Suprapubic skin (tissue), 4 donors: Measurements from ENCODE around the gene CFD. TPM values are rescaled to one million over a fixed set of nuclear protein-coding genes. Genes with fewer than 3 reads are reported as not detected.

ENCODE experiments used
- DNase-seq, 2 donors: peaks; one replicate each; pipeline ENCODE4 v3.0.0-alpha.2; 2019; ENCODE audit warnings: low spot score in 2 of 2
- H3K27ac ChIP-seq: fragments of 200-600 bp; sonication (generic); one replicate; pipeline ENCODE4 v1.5.1; 2019
- H3K27me3 ChIP-seq: fragments of 200-600 bp; sonication (generic); one replicate; pipeline ENCODE4 v1.5.1; 2019
- H3K36me3 ChIP-seq: fragments of 200-600 bp; sonication (generic); one replicate; pipeline ENCODE4 v1.5.1; 2019
- H3K4me1 ChIP-seq: fragments of 200-600 bp; sonication (generic); one replicate; pipeline ENCODE4 v1.5.1; 2019
- H3K4me3 ChIP-seq: fragments of 200-600 bp; sonication (generic); one replicate; pipeline ENCODE4 v1.5.1; 2019; ENCODE audit warnings: mild to moderate bottlenecking
- H3K9me3 ChIP-seq: fragments of 200-600 bp; sonication (generic); one replicate; pipeline ENCODE4 v1.5.1; 2019
- EP300 ChIP-seq: sonication (generic); formaldehyde crosslinking; IDR thresholded peaks from one replicate; pipeline ENCODE4 v1.6.1; 2017; ENCODE audit warnings: antibody characterized with exemption
- POLR2A ChIP-seq, 2 donors: fragments of 450-650 bp; IDR thresholded peaks; one replicate each; pipeline ENCODE4 v1.6.1; 2017; ENCODE audit warnings: antibody characterized with exemption in 2 of 2, mild to moderate bottlenecking in 2 of 2, moderate library complexity in 2 of 2
- POLR2AphosphoS5 ChIP-seq, 3 donors: sonication (generic); formaldehyde crosslinking; IDR thresholded peaks; one replicate each; pipeline ENCODE4 v1.6.1; 2017; ENCODE audit warnings: antibody characterized with exemption in 3 of 3
- WGBS: methylation state at CpG from one replicate; pipeline ENCODE4 v1.1.5; 2018; 5-methylcytosine and 5-hydroxymethylcytosine counted together
- total RNA-seq, 4 donors: library from RNA; depleted of rRNA; stranded (reverse); fragments of >200 nt; gene quantifications; one replicate each; pipeline ENCODE4 v1.1.0, GENCODE V29; 2016
- TF ChIP-seq, protein P1 (sequence below), 2 donors: fragments of 200-600 bp in 1 of 2; fragments of 450-650 bp in 1 of 2; sonication (generic) in 1 of 2; IDR thresholded peaks; one replicate each; pipeline ENCODE4 v1.5.1; 2016 to 2019; ENCODE audit warnings: antibody characterized with exemption in 2 of 2, mild to moderate bottlenecking in 1 of 2, moderate library complexity in 1 of 2

CFD gene
- total RNA-seq: 100 to 1,000 TPM; 195 to 332 (median 294) TPM

DNA sequence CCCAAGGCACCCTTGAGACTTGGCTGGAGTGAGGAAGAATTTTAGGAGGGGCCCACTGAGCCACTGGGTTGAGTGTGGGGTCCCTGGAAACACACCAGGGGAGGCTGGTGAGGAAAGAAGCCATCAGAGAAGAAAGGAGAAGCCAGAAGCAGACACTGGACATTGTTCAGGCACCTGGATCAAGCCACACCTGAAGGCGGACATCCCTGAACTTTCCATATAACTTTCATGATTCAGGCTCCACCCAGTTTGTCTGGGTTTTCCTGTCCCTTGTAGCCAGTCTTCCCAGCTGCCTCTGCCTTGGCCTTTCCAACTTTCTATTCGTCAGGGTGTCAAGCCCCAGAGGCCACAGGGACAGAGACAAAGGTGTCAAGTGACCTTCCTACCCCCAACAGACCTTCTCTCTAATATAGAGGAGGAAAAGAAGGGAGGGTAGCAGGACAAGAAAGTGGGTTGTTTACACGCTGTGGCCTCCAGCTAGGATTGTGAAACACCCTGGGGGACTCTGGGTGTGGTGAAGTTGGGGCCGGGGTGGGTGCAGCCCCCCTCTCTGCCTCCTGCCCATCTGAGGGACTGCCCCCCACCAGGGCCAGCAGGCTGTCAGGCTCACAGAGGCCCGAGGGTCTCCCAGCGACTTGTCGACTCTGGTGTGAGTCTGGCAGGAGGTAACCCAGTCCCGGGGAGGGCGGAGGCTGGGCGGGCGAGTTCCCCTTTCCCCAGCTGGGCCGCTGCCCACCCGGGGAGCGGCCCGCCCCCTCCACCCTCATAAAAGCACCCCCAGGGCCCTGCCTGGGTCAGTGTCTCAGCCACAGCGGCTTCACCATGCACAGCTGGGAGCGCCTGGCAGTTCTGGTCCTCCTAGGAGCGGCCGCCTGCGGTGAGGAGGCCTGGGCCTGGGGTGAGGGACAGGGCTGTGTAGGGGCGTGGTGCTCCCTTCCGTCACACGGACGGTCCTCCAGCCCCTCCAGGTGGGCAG, at the start of gene CFD:
Gene CFD (plus strand): TSS at position 797 of the 976 bp plus-strand sequence. CDS start 26 bp downstream, at position 823.
- Histone ChIP-seq H3K9me3 (no peaks in the 10 kb centered on the region), H3K27ac (peak within 1 kb of the TSS; percentile 84), H3K4me1 (peaks cover 44% of the 10 kb centered on the region), H3K4me3 (peak within 1 kb of the TSS; percentile 62), H3K36me3 (no peaks in the 10 kb centered on the region), H3K27me3 (no peaks in the 10 kb centered on the region)
- TF ChIP-seq POLR2AphosphoS5 (IDR thresholded peaks at IDR 0.05): peak in 2 of 3 donors; percentile 24 to 36
- TF ChIP-seq POLR2A (IDR thresholded peaks at IDR 0.05): peak; percentile 78 to 92
- TF ChIP-seq, protein P1, sequence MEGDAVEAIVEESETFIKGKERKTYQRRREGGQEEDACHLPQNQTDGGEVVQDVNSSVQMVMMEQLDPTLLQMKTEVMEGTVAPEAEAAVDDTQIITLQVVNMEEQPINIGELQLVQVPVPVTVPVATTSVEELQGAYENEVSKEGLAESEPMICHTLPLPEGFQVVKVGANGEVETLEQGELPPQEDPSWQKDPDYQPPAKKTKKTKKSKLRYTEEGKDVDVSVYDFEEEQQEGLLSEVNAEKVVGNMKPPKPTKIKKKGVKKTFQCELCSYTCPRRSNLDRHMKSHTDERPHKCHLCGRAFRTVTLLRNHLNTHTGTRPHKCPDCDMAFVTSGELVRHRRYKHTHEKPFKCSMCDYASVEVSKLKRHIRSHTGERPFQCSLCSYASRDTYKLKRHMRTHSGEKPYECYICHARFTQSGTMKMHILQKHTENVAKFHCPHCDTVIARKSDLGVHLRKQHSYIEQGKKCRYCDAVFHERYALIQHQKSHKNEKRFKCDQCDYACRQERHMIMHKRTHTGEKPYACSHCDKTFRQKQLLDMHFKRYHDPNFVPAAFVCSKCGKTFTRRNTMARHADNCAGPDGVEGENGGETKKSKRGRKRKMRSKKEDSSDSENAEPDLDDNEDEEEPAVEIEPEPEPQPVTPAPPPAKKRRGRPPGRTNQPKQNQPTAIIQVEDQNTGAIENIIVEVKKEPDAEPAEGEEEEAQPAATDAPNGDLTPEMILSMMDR (IDR thresholded peaks at IDR 0.05): no peak
- WGBS: 20% methylated on average over 8 of the region's 24 CpGs
- DNase-seq: peak in 1 of 2 donors; percentile 91

DNA sequence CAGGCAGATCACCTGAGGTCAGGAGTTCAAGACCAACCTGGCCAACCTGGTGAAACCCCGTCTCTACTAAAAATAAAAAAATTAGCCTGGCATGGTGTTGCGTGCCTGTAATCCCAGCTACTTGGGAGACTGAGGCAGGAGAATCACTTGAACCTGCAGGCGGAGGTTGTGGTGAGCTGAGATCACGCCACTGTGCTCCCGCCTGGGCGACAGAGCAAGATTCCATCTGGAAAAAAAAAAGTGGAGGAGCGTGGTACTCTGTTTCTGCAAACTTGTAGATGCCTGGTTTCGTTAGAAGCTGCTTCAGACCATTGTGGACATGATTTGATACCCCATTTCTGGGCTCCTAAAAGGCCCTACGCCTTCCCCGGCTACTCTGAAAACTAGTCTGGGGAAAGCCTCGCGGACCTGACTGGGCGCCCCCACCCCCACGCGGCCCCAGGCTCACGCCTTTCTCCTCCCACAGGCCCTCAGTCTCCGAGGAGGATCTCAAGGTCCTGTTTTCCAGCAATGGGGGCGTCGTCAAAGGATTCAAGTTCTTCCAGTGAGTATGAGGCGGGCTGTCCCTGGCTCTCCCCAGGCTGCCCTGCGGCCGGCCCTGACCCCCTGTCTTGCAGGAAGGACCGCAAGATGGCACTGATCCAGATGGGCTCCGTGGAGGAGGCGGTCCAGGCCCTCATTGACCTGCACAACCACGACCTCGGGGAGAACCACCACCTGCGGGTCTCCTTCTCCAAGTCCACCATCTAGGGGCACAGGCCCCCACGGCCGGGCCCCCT, 49.2 kb upstream of the CFD start:
- no peaks in the 10 kb centered on the region for H3K4me1 ChIP-seq
- no peaks in the 10 kb centered on the region for H3K9me3 ChIP-seq
- H3K27ac ChIP-seq: no peak overlapping the region
- TF ChIP-seq POLR2AphosphoS5 (IDR thresholded peaks at IDR 0.05) (no peak), EP300 (no peak), POLR2A (IDR thresholded peaks at IDR 0.05) (no peak)
- TF ChIP-seq, protein P1 (IDR thresholded peaks at IDR 0.05): no peak
- 87% methylated on average over 25 of the region's 30 CpGs for WGBS
- no peak overlapping the region for H3K4me3 ChIP-seq
- DNase-seq: no peak
- H3K27me3 ChIP-seq: no peaks in the 10 kb centered on the region
- peaks cover 81% of the 10 kb centered on the region for H3K36me3 ChIP-seq

DNA sequence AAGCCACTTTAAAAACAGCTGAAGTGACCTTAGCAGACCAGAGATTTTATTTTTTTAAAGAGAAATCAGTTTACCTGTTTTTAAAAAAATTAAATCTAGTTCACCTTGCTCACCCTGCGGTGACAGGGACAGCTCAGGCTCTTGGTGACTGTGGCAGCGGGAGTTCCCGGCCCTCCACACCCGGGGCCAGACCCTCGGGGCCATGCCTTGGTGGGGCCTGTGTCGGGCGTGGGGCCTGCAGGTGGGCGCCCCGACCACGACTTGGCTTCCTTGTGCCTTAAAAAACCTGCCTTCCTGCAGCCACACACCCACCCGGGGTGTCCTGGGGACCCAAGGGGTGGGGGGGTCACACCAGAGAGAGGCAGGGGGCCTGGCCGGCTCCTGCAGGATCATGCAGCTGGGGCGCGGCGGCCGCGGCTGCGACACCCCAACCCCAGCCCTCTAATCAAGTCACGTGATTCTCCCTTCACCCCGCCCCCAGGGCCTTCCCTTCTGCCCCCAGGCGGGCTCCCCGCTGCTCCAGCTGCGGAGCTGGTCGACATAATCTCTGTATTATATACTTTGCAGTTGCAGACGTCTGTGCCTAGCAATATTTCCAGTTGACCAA, 48.5 kb upstream of the CFD start:
- no peak for DNase-seq
- TF ChIP-seq, protein P1 (IDR thresholded peaks at IDR 0.05): no peak
- no peak for TF ChIP-seq POLR2A (IDR thresholded peaks at IDR 0.05)
- TF ChIP-seq POLR2AphosphoS5 (IDR thresholded peaks at IDR 0.05): no peak
- H3K4me3 ChIP-seq: no peak overlapping the region
- H3K36me3 ChIP-seq: peaks cover 74% of the 10 kb centered on the region
- H3K9me3 ChIP-seq: no peaks in the 10 kb centered on the region
- no peaks in the 10 kb centered on the region for H3K4me1 ChIP-seq
- no peaks in the 10 kb centered on the region for H3K27me3 ChIP-seq
- WGBS: 77% methylated on average over 20 of the region's 25 CpGs
- H3K27ac ChIP-seq: no peak overlapping the region

DNA sequence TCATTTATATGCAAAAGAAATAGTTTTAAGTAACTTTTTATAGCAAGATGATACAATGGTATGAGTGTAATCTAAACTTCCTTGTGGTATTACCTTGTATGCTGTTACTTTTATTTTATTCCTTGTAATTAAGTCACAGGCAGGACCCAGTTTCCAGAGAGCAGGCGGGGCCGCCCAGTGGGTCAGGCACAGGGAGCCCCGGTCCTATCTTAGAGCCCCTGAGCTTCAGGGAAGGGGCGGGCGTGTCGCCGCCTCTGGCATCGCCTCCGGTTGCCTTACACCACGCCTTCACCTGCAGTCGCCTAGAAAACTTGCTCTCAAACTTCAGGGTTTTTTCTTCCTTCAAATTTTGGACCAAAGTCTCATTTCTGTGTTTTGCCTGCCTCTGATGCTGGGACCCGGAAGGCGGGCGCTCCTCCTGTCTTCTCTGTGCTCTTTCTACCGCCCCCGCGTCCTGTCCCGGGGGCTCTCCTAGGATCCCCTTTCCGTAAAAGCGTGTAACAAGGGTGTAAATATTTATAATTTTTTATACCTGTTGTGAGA, 47.9 kb upstream of the CFD start:
- H3K36me3 ChIP-seq: peaks cover 68% of the 10 kb centered on the region
- WGBS: 93% methylated on average over 20 of the region's 20 CpGs
- no peak for TF ChIP-seq EP300

DNA sequence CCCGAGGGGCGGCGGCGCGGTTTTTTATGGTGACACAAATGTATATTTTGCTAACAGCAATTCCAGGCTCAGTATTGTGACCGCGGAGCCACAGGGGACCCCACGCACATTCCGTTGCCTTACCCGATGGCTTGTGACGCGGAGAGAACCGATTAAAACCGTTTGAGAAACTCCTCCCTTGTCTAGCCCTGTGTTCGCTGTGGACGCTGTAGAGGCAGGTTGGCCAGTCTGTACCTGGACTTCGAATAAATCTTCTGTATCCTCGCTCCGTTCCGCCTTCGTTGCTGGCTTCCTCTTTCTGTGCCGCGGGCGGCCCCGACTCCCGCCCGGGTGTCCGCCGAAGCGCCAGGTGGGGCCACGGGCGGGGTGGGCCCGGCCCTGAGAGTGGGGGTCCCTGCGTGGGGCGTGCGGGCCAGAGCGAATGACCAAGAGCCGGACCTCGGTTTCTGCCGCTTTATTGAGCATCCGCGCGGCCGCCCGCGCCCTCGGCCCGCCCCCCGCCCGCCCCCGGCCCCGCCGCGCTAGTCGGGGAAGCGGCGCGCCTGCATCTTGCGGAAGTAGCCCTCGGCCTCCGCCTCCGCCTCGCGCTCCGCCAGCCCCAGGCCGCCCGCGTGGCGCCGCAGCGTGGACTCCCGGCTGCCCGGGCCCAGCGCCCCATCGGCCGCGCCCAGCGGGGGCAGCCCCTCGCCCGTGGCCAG, 47.3 kb upstream of the CFD start:
- Histone ChIP-seq H3K27me3 (no peaks in the 10 kb centered on the region), H3K9me3 (no peaks in the 10 kb centered on the region), H3K4me3 (no peak overlapping the region), H3K36me3 (peaks cover 62% of the 10 kb centered on the region), H3K4me1 (no peaks in the 10 kb centered on the region), H3K27ac (no peak overlapping the region)
- WGBS: 91% methylated on average over 41 of the region's 80 CpGs
- no peak for DNase-seq
- TF ChIP-seq EP300: no peak
- TF ChIP-seq POLR2A (IDR thresholded peaks at IDR 0.05): no peak
- TF ChIP-seq, protein P1 (IDR thresholded peaks at IDR 0.05): no peak
- TF ChIP-seq POLR2AphosphoS5 (IDR thresholded peaks at IDR 0.05): no peak

More for the DNA sequence above, 47.9 kb upstream of the CFD start:
- Histone ChIP-seq H3K4me1 (no peaks in the 10 kb centered on the region), H3K27me3 (no peaks in the 10 kb centered on the region), H3K27ac (no peak overlapping the region), H3K4me3 (no peak overlapping the region), H3K9me3 (no peaks in the 10 kb centered on the region)
- DNase-seq: no peak
